ENCODE measurements around the gene NIBAN1.

The NIBAN1 gene

GRCh38 chr1:184972315-184973055 lies 1.8 kb downstream of the NIBAN1 start:
- H3K27ac ChIP-seq: no peak overlapping the region
- TF ChIP-seq CTCF (conservative IDR thresholded peaks at IDR 0.05) (no peak), ZFX (IDR thresholded peaks at IDR 0.05) (no peak)

GRCh38 chr1:184971522-184972265 lies 2.6 kb downstream of the NIBAN1 start:
- TF ChIP-seq ZFX (IDR thresholded peaks at IDR 0.05) (no peak), CTCF (conservative IDR thresholded peaks at IDR 0.05) (no peak)
- H3K27ac ChIP-seq: no peak overlapping the region

GRCh38 chr1:184970691-184971161 lies 3.6 kb downstream of the NIBAN1 start:
- TF ChIP-seq CTCF (conservative IDR thresholded peaks at IDR 0.05) (no peak), ZFX (IDR thresholded peaks at IDR 0.05) (no peak)

GRCh38 chr1:184966989-184967388 lies 7.3 kb downstream of the NIBAN1 start:
- TF ChIP-seq ZFX (IDR thresholded peaks at IDR 0.05): no peak
- no peak for TF ChIP-seq CTCF (conservative IDR thresholded peaks at IDR 0.05)

More at GRCh38 chr1:184970691-184971161, 3.6 kb downstream of the NIBAN1 start:
- H3K27ac ChIP-seq: no peak overlapping the region

GRCh38 chr1:184965944-184966860 lies 8.1 kb downstream of the NIBAN1 start:
- no peak overlapping the region for H3K27ac ChIP-seq
- no peak for TF ChIP-seq CTCF (conservative IDR thresholded peaks at IDR 0.05)
- no peak for TF ChIP-seq ZFX (IDR thresholded peaks at IDR 0.05)

More at GRCh38 chr1:184966989-184967388, 7.3 kb downstream of the NIBAN1 start:
- no peak overlapping the region for H3K27ac ChIP-seq

- H3K27ac ChIP-seq: no peak overlapping the region
- TF ChIP-seq ZFX (IDR thresholded peaks at IDR 0.05): no peak
- no peak for TF ChIP-seq CTCF (conservative IDR thresholded peaks at IDR 0.05)
Observed at GRCh38 chr1:184965439-184965838, 8.9 kb downstream of the NIBAN1 start.

Data from C4-2B (cell line).